K562 (cell line): ENCODE measurements around the gene HES3. TPM values are rescaled to one million over a fixed set of nuclear protein-coding genes. Genes with fewer than 3 reads are reported as not detected.

Experiments
- CBFA2T2 ChIP-seq: fragments of 450-650 bp; conservative IDR thresholded peaks from 2 replicates; pipeline ENCODE4 v1.6.1; 2017; ENCODE audit warnings: mild to moderate bottlenecking
- CREM ChIP-seq: IDR thresholded peaks from 2 replicates; pipeline ENCODE4 v1.6.1; 2014; ENCODE audit warnings: antibody characterized with exemption, low read depth
- E2F6 ChIP-seq, 2 experiments: IDR thresholded peaks; 2 replicates each; pipeline ENCODE4 v1.6.1; 2011; ENCODE audit warnings: borderline replicate concordance in 1 of 2, control low read depth in 1 of 2, low read depth in 1 of 2, low read length in 1 of 2, mild to moderate bottlenecking in 1 of 2, mixed read lengths in 1 of 2, moderate library complexity in 1 of 2; ENCODE audit not compliant: insufficient read depth in 1 of 2, insufficient read length in 1 of 2, poor library complexity in 1 of 2, severe bottlenecking in 1 of 2; ENCODE audit errors: extremely low read depth in 1 of 2
- EHMT2 ChIP-seq: fragments of 450-650 bp; IDR thresholded peaks from 2 replicates; pipeline ENCODE4 v1.6.1; 2018; ENCODE audit warnings: antibody characterized with exemption
- FOXJ3 ChIP-seq: sonication (generic); formaldehyde crosslinking; IDR thresholded peaks from 2 replicates; pipeline ENCODE4 v1.4.0; 2020; ENCODE audit warnings: mild to moderate bottlenecking, missing genetic modification reagents
- HMGN3 ChIP-seq: IDR thresholded peaks from 2 replicates; pipeline ENCODE4 v1.6.1; 2011; ENCODE audit warnings: borderline replicate concordance, low read depth, mild to moderate bottlenecking, mixed read lengths, low read length; ENCODE audit not compliant: insufficient read length; ENCODE audit errors: extremely low read depth
- KDM1A ChIP-seq, 2 experiments: fragments of 450-650 bp; IDR thresholded peaks; 2 replicates each; pipeline ENCODE4 v1.6.1; 2016; ENCODE audit warnings: mild to moderate bottlenecking in 2 of 2
- MAFF ChIP-seq: IDR thresholded peaks from 2 replicates; pipeline ENCODE4 v1.6.1; 2012; ENCODE audit warnings: low read length, improper control_type of control experiment
- MAFK ChIP-seq: IDR thresholded peaks from 2 replicates; pipeline ENCODE4 v1.6.1; 2011; ENCODE audit warnings: low read length, improper control_type of control experiment
- MAX ChIP-seq: sonication (generic); formaldehyde crosslinking; IDR thresholded peaks from 2 replicates; pipeline ENCODE4 v1.9.0; 2022; ENCODE audit warnings: mild to moderate bottlenecking, missing genetic modification reagents
- MYNN ChIP-seq, 2 experiments: sonication (generic); formaldehyde crosslinking in 1 of 2; IDR thresholded peaks; 2 replicates each; pipeline versions ENCODE4 v1.5.0 to v1.6.1; 2016 to 2020; ENCODE audit warnings: antibody characterized with exemption in 1 of 2, missing genetic modification reagents in 1 of 2
- NCOA4 ChIP-seq: fragments of 450-650 bp; IDR thresholded peaks from 2 replicates; pipeline ENCODE4 v1.6.1; 2018; ENCODE audit warnings: mild to moderate bottlenecking; ENCODE audit not compliant: partially characterized antibody
- NRF1 ChIP-seq, 2 experiments: fragments of 450-650 bp; IDR thresholded peaks in 1 of 2; conservative IDR thresholded peaks in 1 of 2; 2 replicates each; pipeline ENCODE4 v1.6.1; 2014; ENCODE audit warnings: mild to moderate bottlenecking in 2 of 2
- RAD51 ChIP-seq: fragments of 450-650 bp; IDR thresholded peaks from 2 replicates; pipeline ENCODE4 v1.7.1; 2016; ENCODE audit warnings: low read depth, mild to moderate bottlenecking, borderline replicate concordance
- SIN3A ChIP-seq, 2 experiments: fragments of 150-350 bp in 1 of 2; IDR thresholded peaks; 2 replicates each; pipeline ENCODE4 v1.6.1; 2011 to 2016; ENCODE audit warnings: borderline replicate concordance in 2 of 2, low read depth in 2 of 2, low read length in 2 of 2, mild to moderate bottlenecking in 2 of 2, moderate library complexity in 2 of 2; ENCODE audit not compliant: control insufficient read depth in 1 of 2
- SIN3B ChIP-seq: fragments of 450-650 bp; IDR thresholded peaks from 2 replicates; pipeline ENCODE4 v1.6.1; 2017; ENCODE audit warnings: low read depth, mild to moderate bottlenecking, moderate library complexity
- SLC30A9 ChIP-seq: fragments of 250-450 bp; sonication (Bioruptor Pico); IDR thresholded peaks from 2 replicates; pipeline ENCODE4 v1.8.0; 2022; ENCODE audit warnings: mild to moderate bottlenecking, moderate library complexity
- SRF ChIP-seq, 2 experiments: fragments of 250-450, 450-650 bp in 1 of 2; sonication (Bioruptor Pico) in 1 of 2; sonication (generic) in 1 of 2; formaldehyde crosslinking; IDR thresholded peaks; 2 replicates each; pipeline versions ENCODE4 v1.5.0 to v1.5.1; 2020 to 2022; ENCODE audit warnings: mild to moderate bottlenecking in 1 of 2, missing genetic modification reagents in 1 of 2
- SRSF3 ChIP-seq: fragments of 200-400 bp; formaldehyde crosslinking; IDR thresholded peaks from 2 replicates; pipeline ENCODE4 v1.6.1; 2016; ENCODE audit warnings: mild to moderate bottlenecking, low read length, moderate library complexity; ENCODE audit not compliant: insufficient read depth
- STAG1 ChIP-seq: sonication (generic); formaldehyde crosslinking; IDR thresholded peaks from 2 replicates; pipeline ENCODE4 v1.5.0; 2020; ENCODE audit warnings: missing genetic modification reagents, borderline replicate concordance
- TEAD2 ChIP-seq: fragments of 450-650 bp; IDR thresholded peaks from 2 replicates; pipeline ENCODE4 v1.6.1; 2016; ENCODE audit warnings: missing genetic modification characterization, control low read depth, missing compliant biosample characterization
- XRCC5 ChIP-seq: fragments of 200-400 bp; formaldehyde crosslinking; IDR thresholded peaks from 2 replicates; pipeline ENCODE4 v1.6.1; 2017; ENCODE audit warnings: low read depth, mild to moderate bottlenecking, low read length
- ZNF398 ChIP-seq: fragments of 250-450 bp; sonication (Bioruptor Pico); IDR thresholded peaks from 2 replicates; pipeline ENCODE4 v1.8.0; 2021; ENCODE audit warnings: moderate library complexity, mild to moderate bottlenecking, inconsistent platforms
- ZNF79 ChIP-seq: fragments of 250-450 bp; sonication (Bioruptor Pico); IDR thresholded peaks from 2 replicates; pipeline ENCODE4 v1.4.0; 2020; ENCODE audit warnings: low read depth, mild to moderate bottlenecking, moderate library complexity
- polyA plus RNA-seq, 8 experiments: library from polyadenylated mRNA; depleted of rRNA in 4 of 8; stranded (reverse) in 5 of 8; unstranded in 3 of 8; fragments of >200 nt; fragmentation: Nextera tagmentation in 2 of 8; fragmentation: Illumina TruSeq in 1 of 8; extraction: Ambion mirVana in 2 of 8; extraction: Trizol in 1 of 8; gene quantifications; 2 replicates each; pipeline versions ENCODE4 v1.2.1 to v1.2.3, GENCODE V29; 2011 to 2014; ENCODE audit warnings: inconsistent platforms in 1 of 8, missing spikeins in 1 of 8
- total RNA-seq, 7 experiments: library from RNA; depleted of rRNA in 6 of 7; stranded (reverse); fragments of >200 nt in 6 of 7; fragmentation: Illumina TruSeq in 2 of 7; extraction: Trizol in 2 of 7; gene quantifications; 2 replicates each; pipeline versions ENCODE4 v1.2.1 to v1.2.3, GENCODE V29; 2011 to 2021; ENCODE audit warnings: low replicate concordance in 1 of 7

The HES3 gene
- total and polyA plus RNA-seq, 9 of the 15 experiments (the other 6 are each of a cell fraction or from before 2014, with no cell fraction given): not detected

- TF ChIP-seq E2F6 (IDR thresholded peaks at IDR 0.05; ENCODE audit: borderline replicate concordance in 1 of 2, extremely low read depth in 1 of 2, insufficient read depth in 1 of 2, insufficient read length in 1 of 2, low read depth in 1 of 2, low read length in 1 of 2, poor library complexity in 1 of 2, severe bottlenecking in 1 of 2): peak in 1 of 2 experiments; percentile 15
- TF ChIP-seq TEAD2 (tag): no peak
- TF ChIP-seq FOXJ3: no peak
- no peak for TF ChIP-seq SIN3B
- no peak for TF ChIP-seq MAFF
- peak in 1 of 2 experiments; percentile 79; a peak in 1 of 4 replicates for TF ChIP-seq SRF (CRISPR knock-in tag; IDR thresholded peaks at IDR 0.05)
- no peak for TF ChIP-seq SIN3A (IDR thresholded peaks at IDR 0.05; ENCODE audit: borderline replicate concordance in 2 of 2, control insufficient read depth in 1 of 2, low read depth in 2 of 2, low read length in 2 of 2)
- TF ChIP-seq MYNN (IDR thresholded peaks at IDR 0.05): no peak; the same call in none of the 2 replicates
- TF ChIP-seq MYNN (CRISPR knock-in tag; IDR thresholded peaks at IDR 0.05): no peak
- 0 out of 2 replicates have a peak, but pooled peaks have one; percentile 62 for TF ChIP-seq XRCC5
- TF ChIP-seq HMGN3: peak; percentile 62
- peak; percentile 99 for TF ChIP-seq STAG1 (CRISPR knock-in tag)
- 0 out of 2 replicates have a peak, but pooled peaks have one; percentile 18 for TF ChIP-seq CREM
- no peak for TF ChIP-seq ZNF79 (CRISPR knock-in tag)
- TF ChIP-seq NRF1 (conservative IDR thresholded peaks at IDR 0.05 in 1 of 2, IDR thresholded peaks at IDR 0.05 in 1 of 2): 0 out of 4 replicates have a peak, but pooled peaks of 1 of the 2 experiments have one; percentile 6
- 0 out of 2 replicates have a peak, but pooled peaks have one; percentile 0 for TF ChIP-seq MAX
- no peak for TF ChIP-seq SLC30A9 (CRISPR knock-in tag)
- TF ChIP-seq ZNF398 (CRISPR knock-in tag): no peak
- 0 out of 2 replicates have a peak, but pooled peaks have one; percentile 26 for TF ChIP-seq EHMT2
- TF ChIP-seq KDM1A (IDR thresholded peaks at IDR 0.05): no peak
- TF ChIP-seq RAD51: no peak
- no peak for TF ChIP-seq MAFK
- TF ChIP-seq NCOA4: no peak
- no peak for TF ChIP-seq CBFA2T2
- TF ChIP-seq SRSF3: no peak
Measured at GRCh38 chr1:6246497-6247467, 2.8 kb downstream of the HES3 start (continued).
